A549 treated with DMSO at 1 μM for 4 hours (cell line): Measurements from ENCODE around the gene MYCT1. TPM values are rescaled to one million over a fixed set of nuclear protein-coding genes. Genes with fewer than 3 reads are reported as not detected.

Experiments used
- total RNA-seq: library from RNA; stranded (reverse); fragments of 200-300 nt; extraction: Qiagen RNA extraction; gene quantifications from 5 replicates; pipeline ENCODE4 v1.2.3, GENCODE V29; 2022; ENCODE audit warnings: low read depth

MYCT1 gene
- 0.03 to 0.12 TPM (median 0.05 TPM) in 3 of 5 replicates, not detected in the others for total RNA-seq

GRCh38 chr6:152697634-152698033, at the start of gene MYCT1:
Gene MYCT1, plus strand, starts transcription at chr6:152697897. Its CDS starts 6 bp downstream, at chr6:152697903.

GRCh38 chr6:152750694-152751093, 53.0 kb downstream of the MYCT1 start, which contains the start of gene VIP:
Gene VIP, plus strand, starts transcription at chr6:152750797. Its CDS starts 1,381 bp downstream, at chr6:152752178.

Other genes with a start within 250 kb of the MYCT1 start
- 42.6 to 54.0 TPM (median 50.1 TPM) in 5 replicates for gene SYNE1, start 60.5 kb upstream of the MYCT1 start, total RNA-seq
- not detected in 5 replicates for gene VIP, start 52.9 kb downstream of the MYCT1 start, total RNA-seq